ENCODE data around the gene NTM.

Gene NTM

GRCh38 chr11:131349368-131350086 lies 20.9 kb upstream of the NTM start:
- TF ChIP-seq, protein P1, sequence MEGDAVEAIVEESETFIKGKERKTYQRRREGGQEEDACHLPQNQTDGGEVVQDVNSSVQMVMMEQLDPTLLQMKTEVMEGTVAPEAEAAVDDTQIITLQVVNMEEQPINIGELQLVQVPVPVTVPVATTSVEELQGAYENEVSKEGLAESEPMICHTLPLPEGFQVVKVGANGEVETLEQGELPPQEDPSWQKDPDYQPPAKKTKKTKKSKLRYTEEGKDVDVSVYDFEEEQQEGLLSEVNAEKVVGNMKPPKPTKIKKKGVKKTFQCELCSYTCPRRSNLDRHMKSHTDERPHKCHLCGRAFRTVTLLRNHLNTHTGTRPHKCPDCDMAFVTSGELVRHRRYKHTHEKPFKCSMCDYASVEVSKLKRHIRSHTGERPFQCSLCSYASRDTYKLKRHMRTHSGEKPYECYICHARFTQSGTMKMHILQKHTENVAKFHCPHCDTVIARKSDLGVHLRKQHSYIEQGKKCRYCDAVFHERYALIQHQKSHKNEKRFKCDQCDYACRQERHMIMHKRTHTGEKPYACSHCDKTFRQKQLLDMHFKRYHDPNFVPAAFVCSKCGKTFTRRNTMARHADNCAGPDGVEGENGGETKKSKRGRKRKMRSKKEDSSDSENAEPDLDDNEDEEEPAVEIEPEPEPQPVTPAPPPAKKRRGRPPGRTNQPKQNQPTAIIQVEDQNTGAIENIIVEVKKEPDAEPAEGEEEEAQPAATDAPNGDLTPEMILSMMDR (IDR thresholded peaks at IDR 0.05) = no peak
- H3K27ac ChIP-seq = no peak overlapping the region
- H3K4me1 ChIP-seq = no peaks in the 10 kb centered on the region
- H3K27me3 ChIP-seq (ENCODE audit: control insufficient read depth, insufficient read depth, low read length) = no peaks in the 10 kb centered on the region
- H3K4me3 ChIP-seq (ENCODE audit: low read depth, low read length) = no peak overlapping the region
- no peaks in the 10 kb centered on the region for H3K9me3 ChIP-seq (ENCODE audit: control insufficient read depth, low read length)
- H2AFZ ChIP-seq = no peak overlapping the region
- no peak overlapping the region for H3K4me2 ChIP-seq (ENCODE audit: low read length)
- H3K79me2 ChIP-seq = no peaks in the 10 kb centered on the region
- no peak overlapping the region for H3K9ac ChIP-seq
- no peaks in the 10 kb centered on the region for H3K36me3 ChIP-seq (ENCODE audit: control insufficient read depth, insufficient read depth, low read length)

GRCh38 chr11:131350872-131351271 lies 19.5 kb upstream of the NTM start:
- Histone ChIP-seq H3K79me2 (no peaks in the 10 kb centered on the region), H3K9me3 (ENCODE audit: control insufficient read depth, low read length) (no peaks in the 10 kb centered on the region), H3K9ac (no peak overlapping the region), H3K27ac (no peak overlapping the region), H3K4me2 (ENCODE audit: low read length) (no peak overlapping the region), H3K4me1 (no peaks in the 10 kb centered on the region), H3K36me3 (ENCODE audit: control insufficient read depth, insufficient read depth, low read length) (no peaks in the 10 kb centered on the region), H3K4me3 (ENCODE audit: low read depth, low read length) (no peak overlapping the region), H2AFZ (no peak overlapping the region), H3K27me3 (ENCODE audit: control insufficient read depth, insufficient read depth, low read length) (no peaks in the 10 kb centered on the region)
- TF ChIP-seq, protein P1 (IDR thresholded peaks at IDR 0.05) = no peak

GRCh38 chr11:131351848-131352247 lies 18.6 kb upstream of the NTM start:
- H3K4me1 ChIP-seq = no peaks in the 10 kb centered on the region
- H2AFZ ChIP-seq = no peak overlapping the region
- H3K27ac ChIP-seq = no peak overlapping the region
- TF ChIP-seq, protein P1 (IDR thresholded peaks at IDR 0.05) = no peak
- no peaks in the 10 kb centered on the region for H3K9me3 ChIP-seq (ENCODE audit: control insufficient read depth, low read length)
- H3K27me3 ChIP-seq (ENCODE audit: control insufficient read depth, insufficient read depth, low read length) = no peaks in the 10 kb centered on the region
- H3K4me3 ChIP-seq (ENCODE audit: low read depth, low read length) = no peak overlapping the region
- H3K9ac ChIP-seq = no peak overlapping the region
- no peak overlapping the region for H3K4me2 ChIP-seq (ENCODE audit: low read length)
- H3K79me2 ChIP-seq = no peaks in the 10 kb centered on the region
- H3K36me3 ChIP-seq (ENCODE audit: control insufficient read depth, insufficient read depth, low read length) = no peaks in the 10 kb centered on the region

GRCh38 chr11:131353766-131354165 lies 16.6 kb upstream of the NTM start:
- Histone ChIP-seq H3K36me3 (ENCODE audit: control insufficient read depth, insufficient read depth, low read length) (no peaks in the 10 kb centered on the region), H3K4me1 (no peaks in the 10 kb centered on the region), H3K4me3 (ENCODE audit: low read depth, low read length) (no peak overlapping the region), H3K9ac (no peak overlapping the region), H3K27ac (no peak overlapping the region), H3K79me2 (no peaks in the 10 kb centered on the region), H2AFZ (no peak overlapping the region), H3K27me3 (ENCODE audit: control insufficient read depth, insufficient read depth, low read length) (no peaks in the 10 kb centered on the region), H3K9me3 (ENCODE audit: control insufficient read depth, low read length) (no peaks in the 10 kb centered on the region), H3K4me2 (ENCODE audit: low read length) (no peak overlapping the region)
- TF ChIP-seq, protein P1 (IDR thresholded peaks at IDR 0.05) = no peak

GRCh38 chr11:131354251-131354701 lies 16.1 kb upstream of the NTM start:
- no peak overlapping the region for H3K27ac ChIP-seq
- TF ChIP-seq, protein P1 (IDR thresholded peaks at IDR 0.05) = no peak

More at GRCh38 chr11:131354251-131354701, 16.1 kb upstream of the NTM start:
- Histone ChIP-seq H3K79me2 (no peaks in the 10 kb centered on the region), H3K4me1 (no peaks in the 10 kb centered on the region), H3K36me3 (ENCODE audit: control insufficient read depth, insufficient read depth, low read length) (no peaks in the 10 kb centered on the region), H3K9me3 (ENCODE audit: control insufficient read depth, low read length) (no peaks in the 10 kb centered on the region), H3K4me2 (ENCODE audit: low read length) (no peak overlapping the region), H2AFZ (no peak overlapping the region), H3K27me3 (ENCODE audit: control insufficient read depth, insufficient read depth, low read length) (no peaks in the 10 kb centered on the region), H3K9ac (no peak overlapping the region), H3K4me3 (ENCODE audit: low read depth, low read length) (no peak overlapping the region)

Measured in parathyroid adenoma (tissue), 2 donors.